HepG2 (cell line): ENCODE results near the gene CA9. TPM values are rescaled to one million over a fixed set of nuclear protein-coding genes. Genes with fewer than 3 reads are reported as not detected.

Source experiments
- ATM ChIP-seq: fragments of 450-650 bp; IDR thresholded peaks from 2 replicates; pipeline ENCODE4 v1.7.1; 2017; ENCODE audit warnings: mild to moderate bottlenecking, borderline replicate concordance
- GATA4 ChIP-seq: sonication (generic); IDR thresholded peaks from 2 replicates; pipeline ENCODE4 v1.6.1; 2016; ENCODE audit warnings: antibody characterized with exemption, low read depth, borderline replicate concordance
- HINFP ChIP-seq: sonication (generic); formaldehyde crosslinking; IDR thresholded peaks from 2 replicates; pipeline ENCODE4 v1.4.0; 2020; ENCODE audit warnings: low read depth, mild to moderate bottlenecking, missing genetic modification reagents
- IRF2 ChIP-seq: IDR thresholded peaks from 2 replicates; pipeline ENCODE4 v1.6.1; 2018; ENCODE audit warnings: missing genetic modification reagents, missing compliant biosample characterization
- ISL2 ChIP-seq: sonication (generic); formaldehyde crosslinking; IDR thresholded peaks from 2 replicates; pipeline ENCODE4 v1.5.0; 2020; ENCODE audit warnings: missing genetic modification reagents
- SKI ChIP-seq: fragments of 450-650 bp; IDR thresholded peaks from one replicate; pipeline ENCODE4 v1.6.1; 2018; ENCODE audit warnings: mild to moderate bottlenecking; ENCODE audit not compliant: partially characterized antibody
- TOPORS ChIP-seq: sonication (generic); formaldehyde crosslinking; IDR thresholded peaks from 2 replicates; pipeline ENCODE4 v1.8.0; 2023; ENCODE audit warnings: mild to moderate bottlenecking, missing genetic modification reagents
- ZNF281 ChIP-seq: sonication (generic); formaldehyde crosslinking; IDR thresholded peaks from 2 replicates; pipeline ENCODE4 v1.4.0; 2020; ENCODE audit warnings: missing genetic modification reagents, borderline replicate concordance
- ZNF773 ChIP-seq: sonication (generic); formaldehyde crosslinking; IDR thresholded peaks from 2 replicates; pipeline ENCODE4 v1.4.0; 2020; ENCODE audit warnings: missing genetic modification reagents, borderline replicate concordance
- polyA plus RNA-seq, 8 experiments: library from polyadenylated mRNA; depleted of rRNA in 3 of 8; stranded (reverse) in 7 of 8; unstranded in 1 of 8; fragments of >200 nt; fragmentation: Illumina TruSeq in 4 of 8; extraction: Trizol in 4 of 8; gene quantifications; 2 replicates each; pipeline versions ENCODE4 v1.2.1 to v1.2.3, GENCODE V29; 2011 to 2016; ENCODE audit warnings: low read depth in 4 of 8, missing spikeins in 1 of 8, mixed read lengths in 1 of 8; ENCODE audit not compliant: insufficient read depth in 1 of 8
- total RNA-seq, 5 experiments: library from RNA; depleted of rRNA; stranded (reverse); fragments of >200 nt; fragmentation: Illumina TruSeq; extraction: Trizol; gene quantifications; 2 replicates each; pipeline ENCODE4 v1.2.3, GENCODE V29; 2016; ENCODE audit warnings: low read depth in 1 of 5
- TF ChIP-seq, protein P1 (sequence below): sonication (generic); formaldehyde crosslinking; IDR thresholded peaks from 2 replicates; pipeline ENCODE4 v1.8.1; 2023; ENCODE audit warnings: mild to moderate bottlenecking, missing genetic modification reagents
- TF ChIP-seq, protein P2 (sequence below): IDR thresholded peaks from 2 replicates; pipeline ENCODE4 v1.6.1; 2016; ENCODE audit warnings: missing genetic modification reagents, missing compliant biosample characterization
- TF ChIP-seq, protein P3 (sequence below): IDR thresholded peaks from 2 replicates; pipeline ENCODE4 v1.6.1; 2016; ENCODE audit warnings: missing compliant biosample characterization, missing genetic modification reagents, borderline replicate concordance
- TF ChIP-seq, protein P4 (sequence below): sonication (generic); formaldehyde crosslinking; IDR thresholded peaks from 2 replicates; pipeline ENCODE4 v1.9.0; 2021; ENCODE audit warnings: mild to moderate bottlenecking, missing genetic modification reagents

The CA9 gene
- total and polyA plus RNA-seq, 2 of the 13 experiments (the other 11 are each of a cell fraction or from before 2014, with no cell fraction given): 0.13 to 152 TPM

GRCh38 chr9:35650341-35651158 is 23.2 kb upstream of the CA9 start, which contains the start of gene SIT1 (continued):
- TF ChIP-seq ISL2 (CRISPR knock-in tag) (no peak), HINFP (CRISPR knock-in tag) (no peak), SKI (no peak), ZNF773 (CRISPR knock-in tag) (no peak), GATA4 (no peak), TOPORS (CRISPR knock-in tag) (0 out of 2 replicates have a peak, but pooled peaks have one; percentile 45), ZNF281 (CRISPR knock-in tag) (peak; percentile 68), ATM (no peak), IRF2 (CRISPR knock-in tag) (no peak)
- TF ChIP-seq, protein P1, sequence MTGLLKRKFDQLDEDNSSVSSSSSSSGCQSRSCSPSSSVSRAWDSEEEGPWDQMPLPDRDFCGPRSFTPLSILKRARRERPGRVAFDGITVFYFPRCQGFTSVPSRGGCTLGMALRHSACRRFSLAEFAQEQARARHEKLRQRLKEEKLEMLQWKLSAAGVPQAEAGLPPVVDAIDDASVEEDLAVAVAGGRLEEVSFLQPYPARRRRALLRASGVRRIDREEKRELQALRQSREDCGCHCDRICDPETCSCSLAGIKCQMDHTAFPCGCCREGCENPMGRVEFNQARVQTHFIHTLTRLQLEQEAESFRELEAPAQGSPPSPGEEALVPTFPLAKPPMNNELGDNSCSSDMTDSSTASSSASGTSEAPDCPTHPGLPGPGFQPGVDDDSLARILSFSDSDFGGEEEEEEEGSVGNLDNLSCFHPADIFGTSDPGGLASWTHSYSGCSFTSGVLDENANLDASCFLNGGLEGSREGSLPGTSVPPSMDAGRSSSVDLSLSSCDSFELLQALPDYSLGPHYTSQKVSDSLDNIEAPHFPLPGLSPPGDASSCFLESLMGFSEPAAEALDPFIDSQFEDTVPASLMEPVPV (CRISPR knock-in tag): 0 out of 2 replicates have a peak, but pooled peaks have one; percentile 43
- TF ChIP-seq, protein P2, sequence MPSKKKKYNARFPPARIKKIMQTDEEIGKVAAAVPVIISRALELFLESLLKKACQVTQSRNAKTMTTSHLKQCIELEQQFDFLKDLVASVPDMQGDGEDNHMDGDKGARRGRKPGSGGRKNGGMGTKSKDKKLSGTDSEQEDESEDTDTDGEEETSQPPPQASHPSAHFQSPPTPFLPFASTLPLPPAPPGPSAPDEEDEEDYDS: no peak
- TF ChIP-seq, protein P3, sequence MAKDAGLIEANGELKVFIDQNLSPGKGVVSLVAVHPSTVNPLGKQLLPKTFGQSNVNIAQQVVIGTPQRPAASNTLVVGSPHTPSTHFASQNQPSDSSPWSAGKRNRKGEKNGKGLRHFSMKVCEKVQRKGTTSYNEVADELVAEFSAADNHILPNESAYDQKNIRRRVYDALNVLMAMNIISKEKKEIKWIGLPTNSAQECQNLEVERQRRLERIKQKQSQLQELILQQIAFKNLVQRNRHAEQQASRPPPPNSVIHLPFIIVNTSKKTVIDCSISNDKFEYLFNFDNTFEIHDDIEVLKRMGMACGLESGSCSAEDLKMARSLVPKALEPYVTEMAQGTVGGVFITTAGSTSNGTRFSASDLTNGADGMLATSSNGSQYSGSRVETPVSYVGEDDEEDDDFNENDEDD (CRISPR knock-in tag): peak; percentile 48; the same call in 1 of the 2 replicates
- TF ChIP-seq, protein P4, sequence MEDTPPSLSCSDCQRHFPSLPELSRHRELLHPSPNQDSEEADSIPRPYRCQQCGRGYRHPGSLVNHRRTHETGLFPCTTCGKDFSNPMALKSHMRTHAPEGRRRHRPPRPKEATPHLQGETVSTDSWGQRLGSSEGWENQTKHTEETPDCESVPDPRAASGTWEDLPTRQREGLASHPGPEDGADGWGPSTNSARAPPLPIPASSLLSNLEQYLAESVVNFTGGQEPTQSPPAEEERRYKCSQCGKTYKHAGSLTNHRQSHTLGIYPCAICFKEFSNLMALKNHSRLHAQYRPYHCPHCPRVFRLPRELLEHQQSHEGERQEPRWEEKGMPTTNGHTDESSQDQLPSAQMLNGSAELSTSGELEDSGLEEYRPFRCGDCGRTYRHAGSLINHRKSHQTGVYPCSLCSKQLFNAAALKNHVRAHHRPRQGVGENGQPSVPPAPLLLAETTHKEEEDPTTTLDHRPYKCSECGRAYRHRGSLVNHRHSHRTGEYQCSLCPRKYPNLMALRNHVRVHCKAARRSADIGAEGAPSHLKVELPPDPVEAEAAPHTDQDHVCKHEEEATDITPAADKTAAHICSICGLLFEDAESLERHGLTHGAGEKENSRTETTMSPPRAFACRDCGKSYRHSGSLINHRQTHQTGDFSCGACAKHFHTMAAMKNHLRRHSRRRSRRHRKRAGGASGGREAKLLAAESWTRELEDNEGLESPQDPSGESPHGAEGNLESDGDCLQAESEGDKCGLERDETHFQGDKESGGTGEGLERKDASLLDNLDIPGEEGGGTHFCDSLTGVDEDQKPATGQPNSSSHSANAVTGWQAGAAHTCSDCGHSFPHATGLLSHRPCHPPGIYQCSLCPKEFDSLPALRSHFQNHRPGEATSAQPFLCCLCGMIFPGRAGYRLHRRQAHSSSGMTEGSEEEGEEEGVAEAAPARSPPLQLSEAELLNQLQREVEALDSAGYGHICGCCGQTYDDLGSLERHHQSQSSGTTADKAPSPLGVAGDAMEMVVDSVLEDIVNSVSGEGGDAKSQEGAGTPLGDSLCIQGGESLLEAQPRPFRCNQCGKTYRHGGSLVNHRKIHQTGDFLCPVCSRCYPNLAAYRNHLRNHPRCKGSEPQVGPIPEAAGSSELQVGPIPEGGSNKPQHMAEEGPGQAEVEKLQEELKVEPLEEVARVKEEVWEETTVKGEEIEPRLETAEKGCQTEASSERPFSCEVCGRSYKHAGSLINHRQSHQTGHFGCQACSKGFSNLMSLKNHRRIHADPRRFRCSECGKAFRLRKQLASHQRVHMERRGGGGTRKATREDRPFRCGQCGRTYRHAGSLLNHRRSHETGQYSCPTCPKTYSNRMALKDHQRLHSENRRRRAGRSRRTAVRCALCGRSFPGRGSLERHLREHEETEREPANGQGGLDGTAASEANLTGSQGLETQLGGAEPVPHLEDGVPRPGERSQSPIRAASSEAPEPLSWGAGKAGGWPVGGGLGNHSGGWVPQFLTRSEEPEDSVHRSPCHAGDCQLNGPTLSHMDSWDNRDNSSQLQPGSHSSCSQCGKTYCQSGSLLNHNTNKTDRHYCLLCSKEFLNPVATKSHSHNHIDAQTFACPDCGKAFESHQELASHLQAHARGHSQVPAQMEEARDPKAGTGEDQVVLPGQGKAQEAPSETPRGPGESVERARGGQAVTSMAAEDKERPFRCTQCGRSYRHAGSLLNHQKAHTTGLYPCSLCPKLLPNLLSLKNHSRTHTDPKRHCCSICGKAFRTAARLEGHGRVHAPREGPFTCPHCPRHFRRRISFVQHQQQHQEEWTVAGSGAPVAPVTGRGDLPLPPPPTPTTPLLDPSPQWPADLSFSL: no peak
